Activated naive CD4-positive, alpha-beta T cell treated with anti-CD3 and anti-CD28 coated beads for 36 hours (primary cell): ENCODE data around the gene KRT3. TPM values are rescaled to one million over a fixed set of nuclear protein-coding genes. Genes with fewer than 3 reads are reported as not detected.
"Not testable (repeated sequence)": the region's sequence is repeated elsewhere in the genome, so short reads cannot be mapped to it uniquely, and the experiment has no call there.

Experiments used
- CTCF ChIA-PET: fragments of 350-600 bp; sonication (Branson Sonifier 250); formaldehyde crosslinking; loops from one replicate; lab custom pipeline; 2021; ENCODE audit warnings: antibody characterized with exemption; lab: Charles Lee
- DNase-seq: peaks from one replicate; pipeline ENCODE4 v3.0.0-alpha.2; 2020
- H3K27ac Mint-ChIP-seq: one replicate; pipeline ENCODE4 v1.8.0; 2021; ENCODE audit warnings: mild to moderate bottlenecking, mixed read lengths
- H3K27me3 Mint-ChIP-seq: one replicate; pipeline ENCODE4 v1.8.0; 2021; ENCODE audit warnings: low read depth, mixed read lengths
- H3K36me3 Mint-ChIP-seq: one replicate; pipeline ENCODE4 v1.8.0; 2021; ENCODE audit warnings: low read depth, mixed read lengths
- H3K4me1 Mint-ChIP-seq: one replicate; pipeline ENCODE4 v1.8.0; 2021; ENCODE audit warnings: low read depth, mixed read lengths
- H3K4me3 Mint-ChIP-seq: one replicate; pipeline ENCODE4 v1.8.0; 2021; ENCODE audit warnings: mild to moderate bottlenecking, moderate library complexity, mixed read lengths
- H3K9me3 Mint-ChIP-seq: one replicate; pipeline ENCODE4 v1.8.0; 2021; ENCODE audit warnings: mixed read lengths
- intact Hi-C: fragments of 100-400 bp; cut with micrococcal nuclease; formaldehyde crosslinking; loops from one replicate; pipeline ENCODE4 v1.15.1; 2023
- total RNA-seq, 2 experiments: library from RNA; stranded (reverse); gene quantifications; one replicate each; pipeline ENCODE4 v1.2.3, GENCODE V29; 2021

Gene KRT3
- total RNA-seq, 2 experiments from 2014 or later, result not detected

DNA sequence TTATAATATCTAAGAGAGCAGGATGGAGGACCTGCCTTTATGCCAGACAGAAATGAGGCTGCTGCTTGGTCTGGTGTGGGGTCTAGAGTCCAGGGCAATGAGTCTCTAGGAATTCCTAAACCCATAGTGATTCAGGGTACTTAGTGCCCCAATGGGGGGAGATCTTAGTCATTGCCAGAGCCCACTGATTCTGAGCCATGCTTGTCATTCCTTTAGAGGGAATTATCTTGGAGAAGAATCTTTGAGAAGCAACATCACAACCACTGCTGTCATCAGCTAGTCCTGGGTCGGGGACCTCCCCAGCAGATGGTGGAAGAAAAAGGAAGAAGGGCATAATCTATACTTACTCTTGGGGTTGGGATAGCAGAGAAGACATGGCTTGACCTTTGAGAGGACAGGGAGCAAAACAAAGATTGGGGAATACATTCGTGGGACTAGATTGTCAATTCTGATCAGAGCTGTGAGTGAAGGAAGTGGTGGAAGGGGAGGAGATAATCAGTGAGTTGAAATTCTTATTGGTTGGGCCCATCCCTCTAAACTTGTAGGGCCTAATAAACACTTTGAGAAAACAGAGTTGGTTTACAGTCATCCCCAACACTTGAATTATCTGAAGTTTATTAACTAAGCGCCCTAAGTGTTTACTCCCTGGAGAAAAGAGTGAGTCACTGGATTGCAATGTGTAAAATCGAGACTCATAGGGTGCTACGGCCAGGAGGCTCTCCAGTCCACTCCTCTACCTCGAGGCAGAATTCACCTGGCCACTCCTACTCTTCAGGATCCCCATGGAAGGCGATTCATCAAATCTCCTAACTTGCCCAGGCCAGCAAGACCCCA, 3.0 kb upstream of the KRT3 start:
- no peak for DNase-seq
- H3K27ac Mint-ChIP-seq, result no peak overlapping the region
- CTCF ChIA-PET, result no interaction called here
- H3K36me3 Mint-ChIP-seq, result no peaks in the 10 kb centered on the region
- H3K9me3 Mint-ChIP-seq, result no peaks in the 10 kb centered on the region
- H3K27me3 Mint-ChIP-seq, result no peaks in the 10 kb centered on the region
- H3K4me1 Mint-ChIP-seq, result no peaks in the 10 kb centered on the region
- no peak overlapping the region for H3K4me3 Mint-ChIP-seq
- intact Hi-C loops, result no loop called here

- H3K9me3 Mint-ChIP-seq, result no peaks in the 10 kb centered on the region
- no peak overlapping the region for H3K4me3 Mint-ChIP-seq
- H3K4me1 Mint-ChIP-seq, result no peaks in the 10 kb centered on the region
- no peak overlapping the region for H3K27ac Mint-ChIP-seq
- no peaks in the 10 kb centered on the region for H3K36me3 Mint-ChIP-seq
- CTCF ChIA-PET, result interaction anchor here (0.7 to 1.4 kb wide), 2 partner anchors 9 to 81 kb away, joined by 3 to 4 read pairs; no protein-coding TSS in a partner anchor
- no peaks in the 10 kb centered on the region for H3K27me3 Mint-ChIP-seq
- DNase-seq, result no peak
- intact Hi-C loops, result no loop called here
These were observed 2.2 kb upstream of the KRT3 start for GRCh38 chr12:52798003-52798670.

GRCh38 chr12:52797529-52797894, 1.6 kb upstream of the KRT3 start:
- intact Hi-C loops, result no loop called here
- no peaks in the 10 kb centered on the region for H3K36me3 Mint-ChIP-seq
- H3K27me3 Mint-ChIP-seq, result no peaks in the 10 kb centered on the region
- no peak for DNase-seq
- H3K27ac Mint-ChIP-seq, result no peak overlapping the region
- CTCF ChIA-PET, result interaction anchor here (0.7 to 1.4 kb wide), 2 partner anchors 9 to 82 kb away, joined by 3 to 4 read pairs; no protein-coding TSS in a partner anchor
- H3K4me1 Mint-ChIP-seq, result no peaks in the 10 kb centered on the region
- no peak overlapping the region for H3K4me3 Mint-ChIP-seq
- no peaks in the 10 kb centered on the region for H3K9me3 Mint-ChIP-seq

DNA sequence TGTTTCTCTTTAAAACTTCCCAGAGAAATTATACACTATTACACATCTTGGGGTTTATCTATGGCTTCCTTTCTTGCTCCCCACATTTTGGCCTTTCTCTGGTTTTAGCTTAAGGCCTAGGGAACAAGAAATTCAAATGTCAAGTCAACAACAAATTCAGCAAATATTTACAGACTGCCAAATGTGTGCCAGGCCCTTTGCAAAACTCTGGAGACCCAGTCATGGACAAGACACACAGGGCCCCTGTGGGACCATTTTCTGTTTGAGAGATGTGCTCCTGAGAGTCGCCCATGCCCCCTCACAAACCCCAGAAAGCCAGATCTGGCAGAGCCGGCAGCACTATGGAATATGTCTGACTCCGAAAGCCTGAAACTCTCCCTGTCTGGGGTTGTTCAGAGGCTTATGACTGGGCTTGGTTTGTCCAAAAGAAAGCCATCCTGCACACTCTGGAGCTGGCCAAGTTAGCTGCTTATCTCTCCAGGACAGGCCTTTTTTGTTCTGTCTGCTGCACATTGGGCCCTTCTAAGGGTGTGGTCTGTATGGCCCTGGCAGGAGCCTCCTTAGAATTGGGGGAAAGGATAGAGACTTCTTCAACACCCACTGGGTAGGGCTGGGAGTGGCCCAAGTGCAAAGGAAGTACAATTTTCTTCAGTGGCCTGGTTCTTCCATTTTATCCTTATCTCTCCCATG, 1.1 kb upstream of the KRT3 start:
- Mint-ChIP-seq H3K36me3 (no peaks in the 10 kb centered on the region), H3K9me3 (no peaks in the 10 kb centered on the region), H3K4me3 (no peak overlapping the region), H3K27me3 (no peaks in the 10 kb centered on the region), H3K4me1 (no peaks in the 10 kb centered on the region), H3K27ac (no peak overlapping the region)
- no peak for DNase-seq
- intact Hi-C loops, result no loop called here
- CTCF ChIA-PET, result interaction anchor here (1.4 kb wide), 1 partner anchor 82 kb away, joined by 4 read pairs; no protein-coding TSS in a partner anchor

- DNase-seq, result no peak
- no peak overlapping the region for H3K4me3 Mint-ChIP-seq
- H3K27ac Mint-ChIP-seq, result no peak overlapping the region
- no peaks in the 10 kb centered on the region for H3K36me3 Mint-ChIP-seq
- intact Hi-C loops, result no loop called here
- CTCF ChIA-PET, result no interaction called here
- peaks cover 2% of the 10 kb centered on the region for H3K4me1 Mint-ChIP-seq
- H3K9me3 Mint-ChIP-seq, result no peaks in the 10 kb centered on the region
- no peaks in the 10 kb centered on the region for H3K27me3 Mint-ChIP-seq
These were observed 495 bp upstream of the KRT3 start for GRCh38 chr12:52796429-52796794.

- H3K4me3 Mint-ChIP-seq, intact Hi-C loops, H3K4me1 Mint-ChIP-seq, DNase-seq, H3K36me3 Mint-ChIP-seq, H3K27ac Mint-ChIP-seq, H3K27me3 Mint-ChIP-seq, H3K9me3 Mint-ChIP-seq: not testable (repeated sequence)
- CTCF ChIA-PET, result interaction anchor here (0.8 kb wide), 1 partner anchor 769 kb away, joined by 3 read pairs; no protein-coding TSS in a partner anchor
These were observed 614 bp downstream of the KRT3 start for GRCh38 chr12:52795332-52795674.

GRCh38 chr12:52794479-52795331, 1.2 kb downstream of the KRT3 start:
- Mint-ChIP-seq H3K27me3 (peaks cover 8% of the 10 kb centered on the region), H3K4me3 (no peak overlapping the region), H3K36me3 (no peaks in the 10 kb centered on the region), H3K27ac (no peak overlapping the region), H3K4me1 (peaks cover 9% of the 10 kb centered on the region), H3K9me3 (no peaks in the 10 kb centered on the region)
- CTCF ChIA-PET, result interaction anchor here (0.8 kb wide), 1 partner anchor 769 kb away, joined by 3 read pairs; no protein-coding TSS in a partner anchor
- no peak for DNase-seq
- intact Hi-C loops, result no loop called here

- intact Hi-C loops, result no loop called here
- H3K4me3 Mint-ChIP-seq, result no peak overlapping the region
- H3K27ac Mint-ChIP-seq, result no peak overlapping the region
- CTCF ChIA-PET, result interaction anchor here (0.6 to 1.4 kb wide), 3 partner anchors 87 to 913 kb away, joined by 3 to 5 read pairs (median 5); no protein-coding TSS in a partner anchor
- no peaks in the 10 kb centered on the region for H3K9me3 Mint-ChIP-seq
- H3K4me1 Mint-ChIP-seq, result peaks cover 13% of the 10 kb centered on the region
- H3K36me3 Mint-ChIP-seq, result no peaks in the 10 kb centered on the region
- no peak for DNase-seq
- H3K27me3 Mint-ChIP-seq, result peaks cover 14% of the 10 kb centered on the region
These were observed 3.5 kb downstream of the KRT3 start for GRCh38 chr12:52792185-52793029.

DNA sequence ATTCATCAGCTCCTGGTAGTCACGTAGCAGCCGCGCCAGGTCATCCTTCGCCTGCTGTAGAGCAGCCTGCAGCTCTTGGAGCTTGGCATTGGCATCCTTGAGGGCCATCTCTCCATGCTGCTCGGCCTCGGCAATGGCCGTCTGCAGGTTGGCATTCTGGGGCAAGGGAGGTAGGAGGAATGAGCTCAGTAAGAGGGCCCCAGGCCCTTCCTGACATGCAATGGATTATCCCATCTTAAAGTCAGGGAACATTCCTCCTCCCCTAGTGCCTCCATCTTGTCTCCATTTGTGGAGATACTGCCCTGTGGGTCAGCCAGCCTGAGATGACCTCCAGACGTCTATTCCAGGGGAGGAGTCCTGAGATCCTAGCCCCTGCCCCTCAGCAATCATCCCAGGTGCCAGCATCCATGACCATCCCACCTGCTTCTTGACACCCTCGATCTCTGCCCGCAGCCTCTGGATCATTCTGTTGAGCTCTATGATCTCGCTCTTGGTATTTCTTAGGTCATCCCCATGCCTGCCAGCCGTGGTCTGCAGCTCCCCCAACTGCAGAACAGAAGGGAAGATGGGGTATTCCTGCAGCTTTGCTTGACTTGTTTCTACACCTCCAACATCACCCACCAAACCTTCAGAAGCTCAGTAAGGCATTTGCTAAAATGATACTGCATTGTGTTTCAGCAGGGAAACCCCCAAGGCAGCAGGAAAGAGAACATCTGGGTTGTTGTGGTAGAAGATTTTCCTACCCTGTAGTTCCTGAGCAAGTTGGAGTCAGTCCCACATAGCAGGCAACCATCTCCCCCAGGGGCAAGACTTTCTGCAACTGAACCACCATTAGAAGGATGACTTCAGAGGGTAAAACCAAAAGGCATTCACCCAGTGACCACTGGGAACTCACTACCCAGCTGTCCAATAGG, 4.4 kb downstream of the KRT3 start:
- no peak overlapping the region for H3K27ac Mint-ChIP-seq
- H3K4me1 Mint-ChIP-seq, result peaks cover 13% of the 10 kb centered on the region
- no peak overlapping the region for H3K4me3 Mint-ChIP-seq
- DNase-seq, result no peak
- H3K9me3 Mint-ChIP-seq, result no peaks in the 10 kb centered on the region
- H3K36me3 Mint-ChIP-seq, result no peaks in the 10 kb centered on the region
- intact Hi-C loops, result no loop called here
- CTCF ChIA-PET, result interaction anchor here (0.8 to 1.6 kb wide), 4 partner anchors 88 to 93 kb away, joined by 3 to 5 read pairs (median 4); no protein-coding TSS in a partner anchor
- H3K27me3 Mint-ChIP-seq, result peaks cover 14% of the 10 kb centered on the region

DNA sequence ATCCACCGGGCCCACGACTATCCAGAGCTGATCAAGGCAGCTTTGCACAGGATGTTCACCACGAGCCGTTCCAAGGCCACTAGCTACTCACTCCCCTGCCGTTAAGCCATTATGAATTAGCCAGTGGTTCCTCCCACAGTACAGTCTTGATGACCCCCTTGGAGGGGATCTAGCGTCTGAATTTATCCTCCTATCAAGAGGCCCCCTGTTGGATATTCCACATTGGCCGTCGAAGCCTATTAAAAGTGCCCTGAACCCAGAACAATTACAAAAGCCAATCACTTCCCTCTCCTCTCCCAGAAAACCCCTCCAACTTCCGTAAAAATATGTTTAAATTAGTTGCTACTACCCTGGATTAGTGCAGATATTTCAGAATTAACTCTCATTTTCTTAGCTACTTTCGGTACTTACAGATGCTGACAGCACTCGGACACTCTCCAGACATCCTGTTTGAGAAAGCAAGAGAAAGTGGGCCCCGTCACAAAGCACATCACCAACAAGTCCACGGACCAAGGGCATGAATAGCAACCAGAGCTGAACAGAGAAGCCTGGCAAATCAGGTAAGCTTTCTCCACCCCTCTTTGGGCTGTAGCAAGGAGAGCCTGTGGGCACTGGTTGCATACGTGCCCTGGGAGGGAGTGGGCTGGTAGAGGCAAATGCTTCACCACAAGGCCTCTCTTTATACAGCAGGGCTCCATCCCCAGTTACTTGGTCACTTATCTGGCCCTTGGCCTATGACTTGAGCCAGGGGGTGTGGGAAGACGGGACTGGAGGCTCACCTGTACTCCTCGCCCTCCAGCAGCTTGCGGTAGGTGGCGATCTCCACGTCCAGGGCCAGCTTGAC, 5.3 kb downstream of the KRT3 start:
- DNase-seq, result no peak
- H3K4me3 Mint-ChIP-seq, result no peak overlapping the region
- H3K9me3 Mint-ChIP-seq, result no peaks in the 10 kb centered on the region
- H3K36me3 Mint-ChIP-seq, result no peaks in the 10 kb centered on the region
- H3K27ac Mint-ChIP-seq, result no peak overlapping the region
- intact Hi-C loops, result no loop called here
- peaks cover 14% of the 10 kb centered on the region for H3K27me3 Mint-ChIP-seq
- H3K4me1 Mint-ChIP-seq, result peaks cover 13% of the 10 kb centered on the region
- CTCF ChIA-PET, result interaction anchor here (1.1 to 1.6 kb wide), 2 partner anchors 89 to 94 kb away, joined by 4 read pairs; no protein-coding TSS in a partner anchor
